ENCODE results near the gene MPO. TPM values are rescaled to one million over a fixed set of nuclear protein-coding genes. Genes with fewer than 3 reads are reported as not detected.

MPO gene
- polyA plus RNA-seq, 2 of the 4 experiments (the other 2 are of a cell fraction) = not detected

DNA sequence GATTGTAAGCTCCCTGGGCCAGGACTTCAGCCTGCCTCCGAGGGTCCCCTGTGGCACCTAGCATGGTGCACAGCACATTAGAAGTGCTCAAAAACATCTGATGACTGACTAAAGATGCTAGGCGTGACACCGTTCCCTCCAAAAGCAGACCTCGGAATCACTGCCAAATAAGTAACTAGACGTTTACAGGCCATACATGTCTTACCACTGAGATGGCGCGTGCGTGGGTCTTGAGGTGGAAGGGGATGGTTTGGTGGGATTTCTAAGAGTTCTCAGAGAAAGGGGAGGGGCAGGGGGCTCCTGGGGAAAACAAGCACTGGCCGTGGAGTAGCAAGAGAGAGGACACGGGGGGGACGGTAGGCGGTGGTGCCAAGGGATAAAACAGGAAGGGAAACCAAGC is 12.4 kb downstream of the MPO start:
- TF ChIP-seq NFE2L2 (conservative IDR thresholded peaks at IDR 0.05; ENCODE audit: low read length) (no peak), PHF8 (IDR thresholded peaks at IDR 0.05; ENCODE audit: borderline replicate concordance, low read depth) (no peak), SMC3 (IDR thresholded peaks at IDR 0.05) (no peak), EHF (CRISPR knock-in tag; IDR thresholded peaks at IDR 0.05) (no peak), EP300 (IDR thresholded peaks at IDR 0.05) (no peak), JUN (IDR thresholded peaks at IDR 0.05) (no peak), BHLHE40 (IDR thresholded peaks at IDR 0.05; ENCODE audit: low read depth, low read length) (no peak), RNF2 (IDR thresholded peaks at IDR 0.05; ENCODE audit: borderline replicate concordance, low read depth) (no peak), HOXB5 (CRISPR knock-in tag; IDR thresholded peaks at IDR 0.05) (no peak), HDAC2 (IDR thresholded peaks at IDR 0.05) (no peak), ZFP36 (IDR thresholded peaks at IDR 0.05; ENCODE audit: borderline replicate concordance, partially characterized antibody) (no peak), JUNB (IDR thresholded peaks at IDR 0.05) (no peak), MAFK (IDR thresholded peaks at IDR 0.05; ENCODE audit: partially characterized antibody) (no peak)
- TF ChIP-seq, protein P1, sequence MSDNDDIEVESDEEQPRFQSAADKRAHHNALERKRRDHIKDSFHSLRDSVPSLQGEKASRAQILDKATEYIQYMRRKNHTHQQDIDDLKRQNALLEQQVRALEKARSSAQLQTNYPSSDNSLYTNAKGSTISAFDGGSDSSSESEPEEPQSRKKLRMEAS (IDR thresholded peaks at IDR 0.05) = no peak
- TF ChIP-seq, protein P2, sequence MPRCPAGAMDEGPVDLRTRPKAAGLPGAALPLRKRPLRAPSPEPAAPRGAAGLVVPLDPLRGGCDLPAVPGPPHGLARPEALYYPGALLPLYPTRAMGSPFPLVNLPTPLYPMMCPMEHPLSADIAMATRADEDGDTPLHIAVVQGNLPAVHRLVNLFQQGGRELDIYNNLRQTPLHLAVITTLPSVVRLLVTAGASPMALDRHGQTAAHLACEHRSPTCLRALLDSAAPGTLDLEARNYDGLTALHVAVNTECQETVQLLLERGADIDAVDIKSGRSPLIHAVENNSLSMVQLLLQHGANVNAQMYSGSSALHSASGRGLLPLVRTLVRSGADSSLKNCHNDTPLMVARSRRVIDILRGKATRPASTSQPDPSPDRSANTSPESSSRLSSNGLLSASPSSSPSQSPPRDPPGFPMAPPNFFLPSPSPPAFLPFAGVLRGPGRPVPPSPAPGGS (IDR thresholded peaks at IDR 0.05) = no peak
- no peak for FAIRE-seq
- CTCF ChIA-PET = interaction anchor here (0.7 to 2.2 kb wide), 4 partner anchors 9 to 47 kb away, joined by 3 to 12 read pairs (median 4); no protein-coding TSS in a partner anchor
- POLR2A ChIA-PET = no interaction called here
- no peaks in the 10 kb centered on the region for H3K9me3 ChIP-seq
- H3K4me3 ChIP-seq = no peak overlapping the region
- DNase-seq (ENCODE audit: low read depth in 1 of 2, low spot score in 1 of 2) = no peak
- no peaks in the 10 kb centered on the region for H3K4me1 ChIP-seq
- 69% methylated on average over 12 of the region's 12 CpGs for WGBS (ENCODE audit: missing lambda C conversion rate)
- no peak overlapping the region for H3K4me2 ChIP-seq
- no peak for ATAC-seq
- H3K27ac ChIP-seq = no peak overlapping the region

DNA sequence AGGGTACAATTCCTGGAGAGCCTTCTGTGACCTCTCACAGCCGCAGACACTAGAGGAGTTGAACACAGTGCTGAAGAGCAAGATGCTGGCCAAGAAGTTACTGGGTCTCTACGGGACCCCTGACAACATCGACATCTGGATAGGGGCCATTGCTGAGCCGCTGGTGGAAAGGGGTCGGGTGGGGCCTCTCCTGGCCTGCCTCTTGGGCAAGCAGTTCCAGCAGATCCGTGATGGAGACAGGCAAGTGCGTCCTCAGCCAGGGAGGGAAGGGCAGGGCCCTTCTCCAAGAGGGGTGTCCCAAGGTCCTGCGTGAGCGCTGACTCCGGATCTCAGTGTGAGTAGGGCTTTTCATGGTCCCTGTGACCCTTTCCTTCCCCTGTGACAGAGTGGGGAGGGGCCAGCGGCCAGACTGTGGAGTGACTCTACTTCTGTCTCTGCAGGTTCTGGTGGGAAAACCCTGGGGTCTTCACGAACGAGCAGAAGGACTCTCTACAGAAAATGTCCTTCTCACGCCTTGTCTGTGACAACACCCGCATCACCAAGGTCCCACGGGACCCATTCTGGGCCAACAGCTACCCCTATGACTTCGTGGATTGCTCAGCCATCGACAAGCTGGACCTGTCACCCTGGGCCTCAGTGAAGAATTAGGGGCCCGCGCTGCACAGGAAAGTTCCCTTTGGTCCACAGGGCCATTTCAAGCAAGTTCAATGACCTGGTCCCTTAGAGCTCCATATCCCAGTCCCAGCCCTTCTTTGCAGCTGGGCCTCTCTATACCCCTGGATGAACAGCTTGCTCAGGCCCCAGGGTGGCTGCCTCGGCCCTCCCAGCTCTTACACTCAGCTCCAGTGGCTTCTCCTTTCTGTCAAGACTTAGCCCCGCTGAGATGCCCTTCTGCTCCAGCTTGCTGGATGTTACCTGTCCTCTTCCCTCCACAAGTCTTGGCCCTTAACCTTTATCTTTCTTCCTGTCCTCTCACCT is 13.1 kb downstream of the MPO start:
- DNase-seq (ENCODE audit: low read depth in 1 of 2, low spot score in 1 of 2) = no peak
- Histone ChIP-seq H3K27ac (no peak overlapping the region), H3K9me3 (no peaks in the 10 kb centered on the region), H3K4me3 (no peak overlapping the region), H3K4me1 (no peaks in the 10 kb centered on the region), H3K4me2 (no peak overlapping the region)
- TF ChIP-seq JUNB (IDR thresholded peaks at IDR 0.05) (no peak), RFX5 (IDR thresholded peaks at IDR 0.05) (no peak), TFCP2L1 (CRISPR knock-in tag; IDR thresholded peaks at IDR 0.05) (no peak), GATA3 (IDR thresholded peaks at IDR 0.05; ENCODE audit: borderline replicate concordance) (no peak), JUN (IDR thresholded peaks at IDR 0.05) (no peak), ZSCAN20 (CRISPR knock-in tag; IDR thresholded peaks at IDR 0.05) (no peak), FOSL2 (IDR thresholded peaks at IDR 0.05) (no peak), FOSL2 (CRISPR knock-in tag; IDR thresholded peaks at IDR 0.05) (no peak), KDM1A (IDR thresholded peaks at IDR 0.05; ENCODE audit: low read depth) (no peak), CHD2 (IDR thresholded peaks at IDR 0.05; ENCODE audit: low read length, partially characterized antibody) (no peak), MYC (IDR thresholded peaks at IDR 0.05; ENCODE audit: borderline replicate concordance, low read length) (no peak)
- TF ChIP-seq, protein P3, sequence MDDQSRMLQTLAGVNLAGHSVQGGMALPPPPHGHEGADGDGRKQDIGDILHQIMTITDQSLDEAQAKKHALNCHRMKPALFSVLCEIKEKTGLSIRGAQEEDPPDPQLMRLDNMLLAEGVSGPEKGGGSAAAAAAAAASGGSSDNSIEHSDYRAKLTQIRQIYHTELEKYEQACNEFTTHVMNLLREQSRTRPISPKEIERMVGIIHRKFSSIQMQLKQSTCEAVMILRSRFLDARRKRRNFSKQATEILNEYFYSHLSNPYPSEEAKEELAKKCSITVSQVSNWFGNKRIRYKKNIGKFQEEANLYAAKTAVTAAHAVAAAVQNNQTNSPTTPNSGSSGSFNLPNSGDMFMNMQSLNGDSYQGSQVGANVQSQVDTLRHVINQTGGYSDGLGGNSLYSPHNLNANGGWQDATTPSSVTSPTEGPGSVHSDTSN (IDR thresholded peaks at IDR 0.05) = no peak
- TF ChIP-seq, protein P2 (IDR thresholded peaks at IDR 0.05) = no peak
- TF ChIP-seq, protein P4, sequence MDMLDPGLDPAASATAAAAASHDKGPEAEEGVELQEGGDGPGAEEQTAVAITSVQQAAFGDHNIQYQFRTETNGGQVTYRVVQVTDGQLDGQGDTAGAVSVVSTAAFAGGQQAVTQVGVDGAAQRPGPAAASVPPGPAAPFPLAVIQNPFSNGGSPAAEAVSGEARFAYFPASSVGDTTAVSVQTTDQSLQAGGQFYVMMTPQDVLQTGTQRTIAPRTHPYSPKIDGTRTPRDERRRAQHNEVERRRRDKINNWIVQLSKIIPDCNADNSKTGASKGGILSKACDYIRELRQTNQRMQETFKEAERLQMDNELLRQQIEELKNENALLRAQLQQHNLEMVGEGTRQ (IDR thresholded peaks at IDR 0.05) = no peak
- TF ChIP-seq, protein P1 (IDR thresholded peaks at IDR 0.05) = no peak
- TF ChIP-seq, protein P5, sequence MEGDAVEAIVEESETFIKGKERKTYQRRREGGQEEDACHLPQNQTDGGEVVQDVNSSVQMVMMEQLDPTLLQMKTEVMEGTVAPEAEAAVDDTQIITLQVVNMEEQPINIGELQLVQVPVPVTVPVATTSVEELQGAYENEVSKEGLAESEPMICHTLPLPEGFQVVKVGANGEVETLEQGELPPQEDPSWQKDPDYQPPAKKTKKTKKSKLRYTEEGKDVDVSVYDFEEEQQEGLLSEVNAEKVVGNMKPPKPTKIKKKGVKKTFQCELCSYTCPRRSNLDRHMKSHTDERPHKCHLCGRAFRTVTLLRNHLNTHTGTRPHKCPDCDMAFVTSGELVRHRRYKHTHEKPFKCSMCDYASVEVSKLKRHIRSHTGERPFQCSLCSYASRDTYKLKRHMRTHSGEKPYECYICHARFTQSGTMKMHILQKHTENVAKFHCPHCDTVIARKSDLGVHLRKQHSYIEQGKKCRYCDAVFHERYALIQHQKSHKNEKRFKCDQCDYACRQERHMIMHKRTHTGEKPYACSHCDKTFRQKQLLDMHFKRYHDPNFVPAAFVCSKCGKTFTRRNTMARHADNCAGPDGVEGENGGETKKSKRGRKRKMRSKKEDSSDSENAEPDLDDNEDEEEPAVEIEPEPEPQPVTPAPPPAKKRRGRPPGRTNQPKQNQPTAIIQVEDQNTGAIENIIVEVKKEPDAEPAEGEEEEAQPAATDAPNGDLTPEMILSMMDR (IDR thresholded peaks at IDR 0.05) = no peak
- TF ChIP-seq, protein P6, sequence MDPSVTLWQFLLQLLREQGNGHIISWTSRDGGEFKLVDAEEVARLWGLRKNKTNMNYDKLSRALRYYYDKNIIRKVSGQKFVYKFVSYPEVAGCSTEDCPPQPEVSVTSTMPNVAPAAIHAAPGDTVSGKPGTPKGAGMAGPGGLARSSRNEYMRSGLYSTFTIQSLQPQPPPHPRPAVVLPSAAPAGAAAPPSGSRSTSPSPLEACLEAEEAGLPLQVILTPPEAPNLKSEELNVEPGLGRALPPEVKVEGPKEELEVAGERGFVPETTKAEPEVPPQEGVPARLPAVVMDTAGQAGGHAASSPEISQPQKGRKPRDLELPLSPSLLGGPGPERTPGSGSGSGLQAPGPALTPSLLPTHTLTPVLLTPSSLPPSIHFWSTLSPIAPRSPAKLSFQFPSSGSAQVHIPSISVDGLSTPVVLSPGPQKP (IDR thresholded peaks at IDR 0.05; ENCODE audit: low read depth, low read length) = no peak
- POLR2A ChIA-PET = no interaction called here
- no peak for FAIRE-seq
- CTCF ChIA-PET = interaction anchor here (0.7 to 2.2 kb wide), 4 partner anchors 9 to 47 kb away, joined by 3 to 12 read pairs (median 4); no protein-coding TSS in a partner anchor
- WGBS (ENCODE audit: missing lambda C conversion rate) = 44% methylated on average over 22 of the region's 22 CpGs
- no peak for ATAC-seq

Measured in A549 (cell line).